ENCODE data around the gene ARHGAP44. TPM values are rescaled to one million over a fixed set of nuclear protein-coding genes. Genes with fewer than 3 reads are reported as not detected.

The ARHGAP44 gene
- total and polyA plus RNA-seq, 2 donors (not counting 1 experiment from before 2014, with no cell fraction given), result 0.78 to 11.6 TPM

DNA sequence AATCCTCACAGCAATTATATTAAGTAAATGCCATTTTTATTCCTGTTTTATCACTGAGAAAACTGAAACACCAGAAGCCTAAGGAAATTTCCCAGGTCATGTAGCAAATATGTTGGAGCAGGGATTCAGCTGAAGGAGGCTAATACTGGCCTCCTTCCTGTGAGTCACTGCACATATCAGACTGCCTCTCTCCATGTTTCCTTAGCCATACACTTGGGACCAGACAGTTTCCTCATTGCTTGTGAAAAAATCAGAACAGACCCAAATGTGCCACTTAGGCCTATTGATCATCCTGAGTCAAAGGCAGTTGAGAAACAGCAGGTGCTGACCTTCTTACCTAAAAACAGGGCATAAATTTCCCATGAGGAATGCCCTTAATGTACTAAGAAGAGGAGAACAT is 247.5 kb downstream of the ARHGAP44 start:
- no peak for ATAC-seq (ENCODE audit: low read depth)
- peaks cover 0 to 2% (median 0%) of the 10 kb centered on the region in 4 experiments for H3K27me3 ChIP-seq (replicated peaks in 1 of 4; ENCODE audit: control extremely low read depth in 1 of 4, control insufficient read depth in 3 of 4, insufficient read depth in 4 of 4, low read length in 3 of 4)
- intact Hi-C loops (cut with micrococcal nuclease), result no loop called here

DNA sequence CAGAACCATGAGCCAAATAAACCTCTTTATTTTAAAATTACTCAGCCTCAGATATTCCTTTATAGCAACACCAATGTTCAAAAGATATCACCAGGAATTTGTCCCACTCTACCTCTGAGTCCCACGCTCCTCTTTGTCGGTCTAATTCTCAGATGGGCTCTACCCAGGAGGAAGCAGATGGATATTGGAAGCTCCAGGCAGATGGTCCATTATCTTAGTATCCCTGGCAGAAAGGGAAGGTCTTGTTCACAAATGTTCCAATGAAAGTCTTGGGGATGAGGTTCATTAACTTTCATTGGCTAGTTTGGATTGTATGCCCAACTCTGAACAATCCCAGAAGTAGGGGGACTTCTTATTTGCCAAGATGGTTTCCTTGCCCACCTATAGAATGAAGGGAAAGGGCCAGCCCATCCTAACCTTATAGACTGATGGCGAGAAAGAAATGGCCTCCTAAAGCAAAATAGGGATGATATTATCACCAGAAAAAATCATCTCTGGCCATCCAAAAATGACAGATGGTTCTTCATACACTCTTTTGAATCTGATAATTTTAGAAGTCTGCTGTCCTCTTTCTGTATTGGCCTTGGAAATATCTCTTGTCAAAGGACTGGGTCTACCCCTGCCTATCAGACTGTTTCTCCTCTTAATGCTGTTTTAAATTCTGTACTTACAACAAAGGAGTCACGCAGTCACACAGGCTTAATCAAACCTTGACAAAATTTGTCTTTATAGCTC is 249.8 kb downstream of the ARHGAP44 start:
- Mint-ChIP-seq H3K4me3 (no peak overlapping the region), H3K27ac (no peak overlapping the region), H3K4me1 (no peaks in the 10 kb centered on the region), H3K27me3 (peaks cover 41% of the 10 kb centered on the region), H3K9me3 (ENCODE audit: insufficient read depth) (no peaks in the 10 kb centered on the region)
- intact Hi-C loops (cut with micrococcal nuclease), result no loop called here
- H4K20me1 ChIP-seq (ENCODE audit: control insufficient read depth, insufficient read depth, low read length, poor library complexity, severe bottlenecking), result no peaks in the 10 kb centered on the region
- H3K4me3 ChIP-seq (ENCODE audit: control extremely low read depth in 1 of 5, extremely low read depth in 1 of 5, insufficient read depth in 1 of 5, low read depth in 2 of 5, low read length in 4 of 5), result no peak overlapping the region
- DNase-seq (no peak), ATAC-seq (ENCODE audit: low read depth) (no peak)
- no peak overlapping the region for H3K27ac ChIP-seq (ENCODE audit: low read length in 2 of 2)
- ChIA-PET POLR2A (no interaction called here), CTCF (interaction anchor here (5.8 kb wide), 1 partner anchor 9 kb away, joined by 50 read pairs; no protein-coding TSS in a partner anchor)
- H3K4me2 ChIP-seq (replicated peaks; ENCODE audit: low read depth, low read length, poor library complexity, severe bottlenecking), result no peak overlapping the region
- no peak for TF ChIP-seq EZH2 (IDR thresholded peaks at IDR 0.05; ENCODE audit: borderline replicate concordance, insufficient read depth, low read depth, low read length, poor library complexity, severe bottlenecking)
- TF ChIP-seq, protein P1, sequence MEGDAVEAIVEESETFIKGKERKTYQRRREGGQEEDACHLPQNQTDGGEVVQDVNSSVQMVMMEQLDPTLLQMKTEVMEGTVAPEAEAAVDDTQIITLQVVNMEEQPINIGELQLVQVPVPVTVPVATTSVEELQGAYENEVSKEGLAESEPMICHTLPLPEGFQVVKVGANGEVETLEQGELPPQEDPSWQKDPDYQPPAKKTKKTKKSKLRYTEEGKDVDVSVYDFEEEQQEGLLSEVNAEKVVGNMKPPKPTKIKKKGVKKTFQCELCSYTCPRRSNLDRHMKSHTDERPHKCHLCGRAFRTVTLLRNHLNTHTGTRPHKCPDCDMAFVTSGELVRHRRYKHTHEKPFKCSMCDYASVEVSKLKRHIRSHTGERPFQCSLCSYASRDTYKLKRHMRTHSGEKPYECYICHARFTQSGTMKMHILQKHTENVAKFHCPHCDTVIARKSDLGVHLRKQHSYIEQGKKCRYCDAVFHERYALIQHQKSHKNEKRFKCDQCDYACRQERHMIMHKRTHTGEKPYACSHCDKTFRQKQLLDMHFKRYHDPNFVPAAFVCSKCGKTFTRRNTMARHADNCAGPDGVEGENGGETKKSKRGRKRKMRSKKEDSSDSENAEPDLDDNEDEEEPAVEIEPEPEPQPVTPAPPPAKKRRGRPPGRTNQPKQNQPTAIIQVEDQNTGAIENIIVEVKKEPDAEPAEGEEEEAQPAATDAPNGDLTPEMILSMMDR (IDR thresholded peaks at IDR 0.05), result no peak
- no CpG with 5 or more reads among the region's 4 CpGs for WGBS (ENCODE audit: insufficient coverage)
- H3K27me3 ChIP-seq (replicated peaks in 1 of 4; ENCODE audit: control extremely low read depth in 1 of 4, control insufficient read depth in 3 of 4, insufficient read depth in 4 of 4, low read length in 3 of 4), result peaks cover 0 to 10% (median 0%) of the 10 kb centered on the region in 4 experiments
- no peaks in the 10 kb centered on the region for H3K79me2 ChIP-seq (ENCODE audit: control insufficient read depth, insufficient read depth, low read length)
- H3K9me3 ChIP-seq (ENCODE audit: control extremely low read depth in 1 of 3, control insufficient read depth in 2 of 3, insufficient read depth in 1 of 3, low read length in 2 of 3), result peaks cover 0 to 6% (median 0%) of the 10 kb centered on the region in 3 donors
- H3K4me1 ChIP-seq (ENCODE audit: control insufficient read depth in 2 of 2, insufficient read depth in 2 of 2, low read length in 2 of 2), result no peaks in the 10 kb centered on the region
- no peak overlapping the region for H2AFZ ChIP-seq (ENCODE audit: insufficient read depth, low read depth, low read length, poor library complexity, severe bottlenecking)
- no peak overlapping the region for H3K9ac ChIP-seq (ENCODE audit: low read length)
- H3K36me3 ChIP-seq (replicated peaks in 1 of 2; ENCODE audit: control extremely low read depth in 1 of 2, control insufficient read depth in 1 of 2, extremely low read depth in 1 of 2, insufficient read depth in 2 of 2, low read length in 1 of 2), result no peaks in the 10 kb centered on the region

More for the DNA sequence above, 247.5 kb downstream of the ARHGAP44 start:
- Histone ChIP-seq H3K9me3 (ENCODE audit: control extremely low read depth in 1 of 3, control insufficient read depth in 2 of 3, insufficient read depth in 1 of 3, low read length in 2 of 3) (peaks cover 0 to 6% (median 0%) of the 10 kb centered on the region in 3 donors), H3K4me3 (ENCODE audit: control extremely low read depth in 1 of 5, extremely low read depth in 1 of 5, insufficient read depth in 1 of 5, low read depth in 2 of 5, low read length in 4 of 5) (no peak overlapping the region), H2AFZ (ENCODE audit: insufficient read depth, low read depth, low read length, poor library complexity, severe bottlenecking) (no peak overlapping the region), H4K20me1 (ENCODE audit: control insufficient read depth, insufficient read depth, low read length, poor library complexity, severe bottlenecking) (no peaks in the 10 kb centered on the region), H3K4me2 (replicated peaks; ENCODE audit: low read depth, low read length, poor library complexity, severe bottlenecking) (no peak overlapping the region), H3K9ac (ENCODE audit: low read length) (no peak overlapping the region), H3K27ac (ENCODE audit: low read length in 2 of 2) (no peak overlapping the region), H3K36me3 (replicated peaks in 1 of 2; ENCODE audit: control extremely low read depth in 1 of 2, control insufficient read depth in 1 of 2, extremely low read depth in 1 of 2, insufficient read depth in 2 of 2, low read length in 1 of 2) (no peaks in the 10 kb centered on the region), H3K79me2 (ENCODE audit: control insufficient read depth, insufficient read depth, low read length) (no peaks in the 10 kb centered on the region), H3K4me1 (ENCODE audit: control insufficient read depth in 2 of 2, insufficient read depth in 2 of 2, low read length in 2 of 2) (peaks cover 0 to 5% of the 10 kb centered on the region in 2 donors)
- no peak overlapping the region for H3K27ac Mint-ChIP-seq
- ChIA-PET POLR2A (interaction anchor here (0.7 kb wide), 1 partner anchor 71 kb away, joined by 3 read pairs; no protein-coding TSS in a partner anchor), CTCF (no interaction called here)
- H3K27me3 Mint-ChIP-seq, result peaks cover 35% of the 10 kb centered on the region
- H3K4me3 Mint-ChIP-seq, result no peak overlapping the region
- DNase-seq, result no peak
- no peak for TF ChIP-seq EZH2 (IDR thresholded peaks at IDR 0.05; ENCODE audit: borderline replicate concordance, insufficient read depth, low read depth, low read length, poor library complexity, severe bottlenecking)
- TF ChIP-seq, protein P1 (IDR thresholded peaks at IDR 0.05), result no peak
- no peaks in the 10 kb centered on the region for H3K9me3 Mint-ChIP-seq (ENCODE audit: insufficient read depth)
- peaks cover 3% of the 10 kb centered on the region for H3K4me1 Mint-ChIP-seq

Measured in B cell (primary cell).